Heart left ventricle (tissue), 16 donors: Measurements from ENCODE around the gene PRPF39. TPM values are rescaled to one million over a fixed set of nuclear protein-coding genes. Genes with fewer than 3 reads are reported as not detected.

Experiments used
- ATAC-seq, 4 donors: fragments of 200-7000 bp; cut with Tn5 transposase; one replicate each; pipeline ENCODE4 v1.9.1; 2020 to 2022; ENCODE audit warnings: moderate library complexity in 4 of 4, mild to moderate bottlenecking in 3 of 4, moderate number of reproducible peaks in 1 of 4
- DNase-seq, 5 donors: peaks; one replicate each; pipeline ENCODE4 v3.0.0-alpha.2; 2020
- H3K27ac ChIP-seq, 12 donors: fragments of 200-600 bp; sonication (generic) in 4 of 12; one replicate each; pipeline versions ENCODE4 v1.5.0 to v1.8.0; 2016 to 2022; ENCODE audit warnings: mild to moderate bottlenecking in 2 of 12
- H3K27me3 ChIP-seq, 9 donors: fragments of 200-600 bp; sonication (generic) in 2 of 9; one replicate each; pipeline versions ENCODE4 v1.5.1 to v1.8.0; 2016 to 2022; ENCODE audit warnings: mild to moderate bottlenecking in 3 of 9
- H3K36me3 ChIP-seq, 9 donors: fragments of 200-600 bp; sonication (generic) in 2 of 9; one replicate each; pipeline versions ENCODE4 v1.5.0 to v1.8.0; 2018 to 2022; ENCODE audit warnings: mild to moderate bottlenecking in 2 of 9
- H3K4me1 ChIP-seq, 12 donors: fragments of 200-600 bp; sonication (generic) in 4 of 12; one replicate each; pipeline versions ENCODE4 v1.5.0 to v1.8.0; 2016 to 2022; ENCODE audit warnings: mild to moderate bottlenecking in 3 of 12
- H3K4me3 ChIP-seq, 12 donors: fragments of 200-600 bp; sonication (generic) in 4 of 12; one replicate each; pipeline versions ENCODE4 v1.5.0 to v1.8.0; 2017 to 2022; ENCODE audit warnings: mild to moderate bottlenecking in 9 of 12, moderate library complexity in 4 of 12
- H3K9me3 ChIP-seq, 12 donors: fragments of 200-600 bp; sonication (generic) in 4 of 12; one replicate each; pipeline versions ENCODE4 v1.5.0 to v1.8.0; 2016 to 2022; ENCODE audit warnings: mild to moderate bottlenecking in 1 of 12
- CTCF ChIP-seq, 12 donors: fragments of 200-600 bp; sonication (generic) in 4 of 12; IDR thresholded peaks; one replicate each; pipeline versions ENCODE4 v1.5.0 to v1.8.0; 2018 to 2022; ENCODE audit warnings: antibody characterized with exemption in 12 of 12, mild to moderate bottlenecking in 5 of 12
- POLR2A ChIP-seq, 2 donors: fragments of 450-650 bp; IDR thresholded peaks; one replicate each; pipeline ENCODE4 v1.6.1; 2017; ENCODE audit warnings: antibody characterized with exemption in 2 of 2, mild to moderate bottlenecking in 2 of 2, moderate library complexity in 2 of 2
- WGBS, 4 donors: extraction: QIAGEN DNeasy Blood & Tissue Kit in 2 of 4; methylation state at CpG; one replicate each; pipeline versions ENCODE4 v1.1.5 to v1.1.7; 2013 to 2018; 5-methylcytosine and 5-hydroxymethylcytosine counted together
- intact Hi-C, 10 donors: fragments of 100-400 bp; cut with DNase I; formaldehyde crosslinking; loops; one replicate each; pipeline versions ENCODE4 v1.11.1 to v1.14.2; 2022
- long read RNA-seq, 3 donors: library from polyadenylated mRNA; unstranded; transcript quantifications; one replicate each; pipeline ENCODE4 v2.0.0, GENCODE V29; 2020 to 2021
- polyA plus RNA-seq, 2 donors: library from polyadenylated mRNA; stranded (reverse); fragments of 200-250 nt; gene quantifications; one replicate each; pipeline ENCODE4 v1.2.3, GENCODE V29; 2013
- total RNA-seq, 9 donors: library from RNA; depleted of rRNA in 2 of 9; stranded (reverse); fragments of >200 nt in 2 of 9; fragmentation: NEBNext Ultra II Directional in 3 of 9; extraction: Animal tissue kit (Norgen Biotek cat#: 25700) in 3 of 9; gene quantifications; one replicate each; pipeline versions ENCODE4 v1.1.0 to v1.2.4, GENCODE V29; 2016 to 2023
- donor health status: ischemic (EF 13 %, LVEDD 7.1; RV severe dilation, severe dysfunction).
- donor health status: healthy with polysubstance abuse.
- donor health status: DM: no; HTN: yes; CAD: no.
- donor health status: DM: no; HTN: no; CAD: no.
- donor health status: ischemic (EF 25% LVEDD 6.9; RV normal size, moderate dysfunction).
- donor health status: ischemic (EF 25% LVEDD 5.7; RV mildly dilated, moderate dysfunction).
- donor health status: healthy.
- donor health status: DM: yes; HTN: yes; CAD: no.
- donor health status: ischemic (EF 35%, LVEDD 5.7; RV mildly dilated, moderate dysfunction).
- donor health status: nonischemic (EF 11% LVEDD 7.7; RV severe dilation, severe dysfunction).
- donor health status: DM: yes; HTN: yes; CAD: no.
- donor health status: PGD.
- donor health status: ischemic (EF 29% LVEDD 5.4; RV normal size, mild dysfunction).
- donor health status: nonischemic (EF 23%, LVEDD 6.1; RV moderate dilation, normal function).

PRPF39 gene
- total RNA-seq (10 to 100 TPM in 7 of 9 donors, 1 to 10 TPM in 2; 5.9 to 17.0 (median 13.3) TPM), polyA plus RNA-seq (10 to 100 TPM in 1 of 2 donors, 1 to 10 TPM in 1; 9.3 to 13.1 TPM)
- long read RNA-seq, donor 1, transcript PRPF39-201 (14 exons, 2,868 nt) = major isoform, 5 of 12 reads
- long read RNA-seq, donor 1, partial matches to known transcripts = 1 of 12 reads
- long read RNA-seq, donor 1, other reads (novel, unspliced or antisense) = 6 of 12 reads
- long read RNA-seq, donor 2, transcript PRPF39-201 (14 exons, 2,868 nt) = major isoform, 23 of 64 reads
- long read RNA-seq, donor 2, partial matches to known transcripts = 24 of 64 reads
- long read RNA-seq, donor 2, other reads (novel, unspliced or antisense) = 14 of 64 reads
- long read RNA-seq, donor 3, transcript PRPF39-201 (14 exons, 2,868 nt) = major isoform, 8 of 17 reads
- long read RNA-seq, donor 3, partial matches to known transcripts = 2 of 17 reads
- long read RNA-seq, donor 3, other reads (novel, unspliced or antisense) = 6 of 17 reads

GRCh38 chr14:45083976-45084722 lies at the start of gene PRPF39:
TSS of gene PRPF39 (plus strand) at chr14:45084116. CDS start at chr14:45095240, 11,124 bp downstream.
- Histone ChIP-seq H3K27ac (peak within 1 kb of the TSS; percentile 35 to 91 (median 80)), H3K36me3 (peaks cover 0 to 4% (median 0%) of the 10 kb centered on the region in 9 donors), H3K27me3 (no peaks in the 10 kb centered on the region), H3K9me3 (no peaks in the 10 kb centered on the region), H3K4me3 (peak within 1 kb of the TSS; percentile 59 to 85 (median 76)), H3K4me1 (peaks cover 0 to 51% (median 31%) of the 10 kb centered on the region in 12 donors)
- intact Hi-C loops = loop anchor here in 7 of 10 donors (1.0 to 10.0 kb wide), 9 partner anchors 19 to 187 kb away; partner anchors contain the start of genes FKBP3 (in 4 of the 7), KLHL28 (in 3 of the 7), TOGARAM1 (in 3 of the 7) and FANCM (in 2 of the 7)
- peak; percentile 95 to 97 (median 96) for DNase-seq
- ATAC-seq = peak; percentile 99 to 100 (median 99)
- no peak for TF ChIP-seq CTCF (IDR thresholded peaks at IDR 0.05)
- peak in 1 of 2 donors; percentile 84 for TF ChIP-seq POLR2A (IDR thresholded peaks at IDR 0.05)
- WGBS, 4 donors = 0 to 1% (median 1%) methylated on average over 22 to 49 of the region's 49 CpGs

- Histone ChIP-seq H3K9me3 (no peaks in the 10 kb centered on the region), H3K27me3 (no peaks in the 10 kb centered on the region), H3K4me1 (no peaks in the 10 kb centered on the region), H3K4me3 (no peak overlapping the region), H3K36me3 (peaks cover 0 to 98% (median 74%) of the 10 kb centered on the region in 9 donors), H3K27ac (no peak overlapping the region)
- intact Hi-C loops = no loop called here
- TF ChIP-seq POLR2A (IDR thresholded peaks at IDR 0.05) (no peak), CTCF (IDR thresholded peaks at IDR 0.05) (no peak)
- DNase-seq (no peak), ATAC-seq (no peak)
These were observed 49.2 kb upstream of the PRPF39 start for GRCh38 chr14:45034730-45035129.

GRCh38 chr14:45038256-45038655 lies 45.7 kb upstream of the PRPF39 start:
- no peak for DNase-seq
- no peaks in the 10 kb centered on the region for H3K27me3 ChIP-seq
- no peaks in the 10 kb centered on the region for H3K9me3 ChIP-seq
- no peak for TF ChIP-seq POLR2A (IDR thresholded peaks at IDR 0.05)
- WGBS, 4 donors = 88 to 98% (median 98%) methylated on average over 5 of the region's 5 CpGs
- H3K36me3 ChIP-seq = peaks cover 0 to 80% (median 54%) of the 10 kb centered on the region in 9 donors
- H3K4me3 ChIP-seq = no peak overlapping the region
- H3K4me1 ChIP-seq = no peaks in the 10 kb centered on the region
- H3K27ac ChIP-seq = no peak overlapping the region
- peak in 1 of 4 donors; percentile 29 for ATAC-seq
- intact Hi-C loops = no loop called here

- 98 to 100% (median 99%) methylated on average over 2 to 5 of the region's 5 CpGs for WGBS, 4 donors
- Histone ChIP-seq H3K4me1 (no peaks in the 10 kb centered on the region), H3K4me3 (no peak overlapping the region), H3K27me3 (no peaks in the 10 kb centered on the region), H3K27ac (no peak overlapping the region), H3K36me3 (peaks cover 0 to 80% (median 48%) of the 10 kb centered on the region in 9 donors), H3K9me3 (no peaks in the 10 kb centered on the region)
- peak in 1 of 4 donors; percentile 20 for ATAC-seq
- TF ChIP-seq POLR2A (IDR thresholded peaks at IDR 0.05) (no peak), CTCF (IDR thresholded peaks at IDR 0.05) (no peak)
- DNase-seq = no peak
- intact Hi-C loops = no loop called here
These were observed 45.1 kb upstream of the PRPF39 start for GRCh38 chr14:45038865-45039264.
